ENCODE data around the gene PLEKHM2.

PLEKHM2 gene

DNA sequence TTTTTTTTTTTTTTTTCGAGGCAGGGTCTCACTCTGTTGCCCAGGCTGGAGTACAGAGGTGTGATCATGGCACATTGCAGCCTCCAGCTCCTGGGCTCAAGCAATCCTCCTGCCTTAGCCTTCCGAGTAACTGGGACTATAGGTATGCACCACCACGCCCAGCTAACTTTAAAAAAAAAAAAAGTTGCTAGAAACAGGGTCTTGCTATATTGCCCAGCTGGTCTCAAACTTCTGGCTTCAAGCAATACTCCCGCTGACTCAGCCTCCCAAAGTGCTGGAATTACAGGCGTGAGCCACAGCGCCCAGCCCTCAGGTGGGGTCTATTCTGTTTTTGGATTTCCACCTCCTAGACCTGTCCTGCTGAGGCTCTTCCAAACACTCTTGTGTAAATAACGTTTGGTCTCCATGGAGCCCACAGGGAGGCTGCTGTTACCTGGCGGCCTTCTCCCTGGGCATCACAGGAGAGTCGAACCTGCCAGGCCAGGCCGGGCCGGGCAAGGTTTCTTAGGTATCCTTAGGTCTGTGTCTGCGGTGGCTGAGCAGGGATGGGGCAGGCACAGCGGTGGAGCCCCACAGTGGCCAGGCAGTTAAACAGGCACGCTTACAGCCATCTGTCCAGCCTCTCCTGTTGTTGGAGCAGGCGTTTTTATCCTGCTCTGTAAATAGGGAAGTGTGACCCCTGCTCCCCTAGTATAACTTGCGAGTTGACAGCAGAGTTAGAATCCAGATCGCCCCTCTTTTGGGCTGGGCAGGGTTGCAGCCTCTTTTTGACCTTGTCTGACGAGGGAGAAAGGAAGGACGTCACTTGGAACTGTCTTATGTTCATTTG is 18.8 kb downstream of the PLEKHM2 start:
- no peak for DNase-seq

DNA sequence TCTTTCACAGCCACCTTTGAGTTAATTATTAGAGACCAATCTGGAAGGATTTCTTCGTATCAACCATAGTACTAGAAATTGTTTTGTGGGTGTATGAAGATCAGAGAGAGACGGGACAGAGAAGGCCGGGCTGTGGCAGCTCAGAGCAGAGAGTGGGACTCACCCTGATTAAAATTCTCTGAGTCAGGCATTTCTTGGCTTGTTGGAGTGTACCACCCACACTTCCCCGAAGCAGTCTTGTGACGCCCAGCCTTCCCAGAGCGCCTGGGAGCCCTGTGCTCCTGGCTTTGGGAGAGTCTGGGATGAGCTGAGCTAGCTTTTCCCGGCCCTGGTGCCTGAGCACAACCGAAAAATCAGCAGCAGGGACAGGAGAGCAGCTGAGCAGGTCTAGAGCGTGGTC is 19.4 kb downstream of the PLEKHM2 start:
- no peak for DNase-seq

DNA sequence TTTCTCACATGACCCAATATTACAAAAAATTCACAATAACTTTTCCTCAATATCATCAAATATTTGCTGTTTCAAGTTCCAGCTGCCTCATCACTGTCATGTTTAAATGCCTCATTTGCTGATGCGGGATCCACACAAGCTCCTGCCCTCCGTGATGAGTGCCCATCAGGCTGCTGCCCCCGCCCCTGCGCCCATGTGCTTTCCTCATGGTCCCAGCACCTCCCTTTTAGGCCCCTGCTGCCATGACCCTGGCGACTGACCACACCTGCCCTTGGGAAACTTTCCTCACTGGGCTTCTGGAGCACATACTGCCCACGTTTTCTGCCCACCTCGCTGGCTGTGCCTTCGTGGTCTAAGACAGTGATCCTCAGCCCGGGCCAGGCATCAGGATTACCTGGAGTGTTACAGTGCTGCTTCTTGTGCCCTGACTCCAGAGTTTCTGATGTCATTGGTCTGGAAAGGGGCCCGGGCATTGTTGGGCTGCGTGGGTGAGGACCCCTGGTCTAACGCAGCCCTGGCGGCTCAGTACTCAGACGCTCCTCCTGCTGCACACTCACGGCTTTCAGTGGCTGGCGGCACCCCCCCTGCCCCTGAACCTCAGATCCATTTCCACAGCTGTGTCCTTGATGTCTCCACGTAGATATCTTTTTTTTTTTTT is 20.5 kb downstream of the PLEKHM2 start:
- DNase-seq, result no peak

DNA sequence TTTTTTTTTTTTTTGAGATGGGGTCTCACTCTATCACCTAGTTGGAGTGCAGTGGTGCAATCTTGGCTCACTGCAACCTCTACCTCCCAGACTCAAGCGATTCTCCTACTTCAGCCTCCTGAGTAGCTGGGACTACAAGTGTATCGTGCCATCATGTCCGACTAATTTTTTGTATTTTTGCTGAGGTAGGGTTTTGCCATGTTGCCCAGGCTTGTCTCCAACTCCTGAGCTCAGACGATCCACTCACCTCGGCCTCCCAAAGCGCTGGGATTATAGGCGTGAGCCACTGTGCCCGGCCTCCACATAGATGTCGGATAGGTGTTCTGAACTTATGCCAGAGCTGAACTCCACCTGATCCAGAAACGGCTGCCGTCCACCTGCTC is 21.1 kb downstream of the PLEKHM2 start:
- DNase-seq, result no peak

DNA sequence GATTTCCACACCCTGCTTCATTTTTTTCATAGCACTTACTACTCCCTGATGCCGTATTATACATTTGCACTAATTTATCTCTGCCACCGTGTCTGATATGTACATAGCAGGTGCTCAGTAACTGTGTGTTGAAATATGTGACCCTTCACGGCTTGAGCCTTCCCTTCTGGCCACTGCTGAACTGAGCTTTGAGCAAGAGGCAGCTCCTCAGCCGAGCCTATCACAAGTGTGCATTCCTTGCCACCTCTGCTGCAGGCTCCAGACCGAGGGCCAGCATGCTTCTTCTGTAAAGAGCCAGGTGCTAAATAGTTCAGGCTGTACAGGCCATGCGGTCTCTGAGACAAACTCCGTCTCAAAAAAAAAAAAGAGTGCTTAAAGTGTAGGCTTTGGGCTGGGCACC is 22.6 kb downstream of the PLEKHM2 start:
- DNase-seq, result no peak

DNA sequence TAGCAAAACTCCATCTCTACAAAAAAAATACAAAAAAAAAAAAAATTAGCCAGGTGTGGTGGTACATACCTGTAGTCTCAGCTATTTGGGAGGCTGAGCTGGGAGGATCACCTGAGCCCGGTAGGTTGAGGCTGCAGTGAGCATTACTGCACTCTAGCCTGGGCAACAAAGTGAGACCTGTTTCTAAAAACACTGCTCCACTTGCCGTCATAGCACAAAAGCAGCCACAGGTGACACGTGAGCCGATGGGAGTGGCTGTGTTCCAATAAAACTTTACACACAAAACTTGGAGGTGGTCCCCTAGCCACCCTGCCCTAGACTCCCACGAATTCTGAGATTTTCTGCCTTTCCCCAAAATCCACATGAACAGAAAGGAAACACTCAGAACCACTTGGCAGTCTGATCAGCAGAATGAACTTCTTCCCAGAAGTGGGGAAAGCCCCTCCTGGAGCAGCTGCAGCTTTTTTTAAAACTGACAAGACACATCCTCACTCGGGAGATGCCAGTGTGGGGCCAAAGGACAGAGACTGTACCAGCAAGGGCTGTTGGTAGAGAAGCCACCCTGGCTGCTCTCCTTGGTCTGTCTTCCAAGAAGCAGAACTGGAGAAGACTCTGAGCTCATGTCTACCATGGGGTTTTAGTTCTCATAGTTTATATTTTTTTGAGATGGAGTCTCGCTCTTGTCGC is 23.3 kb downstream of the PLEKHM2 start:
- DNase-seq, result no peak

DNA sequence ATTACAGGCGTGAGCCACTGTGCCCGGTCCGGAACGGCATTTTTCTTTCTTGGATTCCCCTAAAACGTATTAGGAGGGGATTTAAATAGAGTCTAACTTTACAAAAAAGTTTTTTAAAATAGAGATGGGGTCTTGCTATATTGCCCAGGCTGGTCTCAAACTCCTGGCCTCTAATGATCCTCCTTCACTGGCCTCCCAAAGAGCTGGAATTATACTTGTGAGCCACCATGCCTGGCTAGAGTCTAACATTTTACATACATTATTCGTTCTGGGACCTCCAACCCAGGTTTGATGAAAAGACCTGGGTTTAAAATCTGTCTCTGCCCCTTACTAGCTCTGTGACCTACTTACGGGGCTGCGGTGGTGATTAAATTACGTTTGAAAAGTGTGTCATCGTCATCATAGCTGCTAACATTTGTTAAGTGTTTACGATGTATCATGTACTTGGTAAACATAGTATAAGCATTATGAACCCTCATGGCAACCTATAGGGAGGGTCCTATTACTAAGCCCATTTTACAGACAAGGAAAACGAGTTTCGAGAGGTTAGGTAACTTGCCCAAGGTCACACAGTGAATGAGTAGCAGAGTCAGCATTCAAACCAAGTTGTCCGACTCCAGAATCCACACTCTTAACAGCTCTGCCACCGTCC is 24.5 kb downstream of the PLEKHM2 start:
- DNase-seq, result no peak

DNA sequence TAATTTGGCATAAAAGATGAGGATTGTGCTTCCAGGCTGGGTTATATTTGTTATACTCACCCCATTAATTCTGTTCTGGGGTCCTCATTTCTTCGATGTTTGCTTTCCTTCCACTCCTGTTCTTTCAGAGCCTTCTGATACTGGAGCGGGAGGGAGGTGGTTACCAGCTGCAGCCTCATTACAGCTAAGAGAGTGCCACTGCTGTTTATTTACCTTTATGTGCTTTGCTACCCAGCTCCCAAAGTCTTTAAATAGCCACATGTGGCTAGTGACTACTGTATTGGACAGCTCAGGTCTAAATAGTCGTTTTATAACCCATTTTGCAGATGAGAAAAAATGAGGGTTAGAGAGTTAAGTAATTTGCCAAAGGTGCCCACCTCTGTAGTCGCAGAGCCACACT is 25.1 kb downstream of the PLEKHM2 start:
- no peak for DNase-seq

DNA sequence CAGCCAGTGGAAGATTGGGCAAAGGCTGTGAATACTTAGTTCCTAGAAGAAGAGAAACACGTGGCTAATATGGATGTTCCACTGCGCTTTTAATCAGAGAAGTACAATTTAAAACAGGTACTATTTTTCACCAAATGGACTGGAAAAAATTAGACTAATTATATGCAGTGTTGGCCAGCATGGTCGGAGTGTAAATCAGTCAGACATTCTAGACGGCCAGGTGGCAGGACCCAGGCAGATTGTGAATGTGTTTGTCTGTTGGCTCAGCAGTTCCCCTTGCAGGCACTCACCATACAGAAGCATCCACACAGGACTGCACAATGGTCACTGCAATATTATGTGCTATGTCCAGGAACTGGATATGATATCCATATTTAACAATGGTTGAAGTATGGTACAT is 28.0 kb downstream of the PLEKHM2 start:
- DNase-seq, result peak; percentile 37

DNA sequence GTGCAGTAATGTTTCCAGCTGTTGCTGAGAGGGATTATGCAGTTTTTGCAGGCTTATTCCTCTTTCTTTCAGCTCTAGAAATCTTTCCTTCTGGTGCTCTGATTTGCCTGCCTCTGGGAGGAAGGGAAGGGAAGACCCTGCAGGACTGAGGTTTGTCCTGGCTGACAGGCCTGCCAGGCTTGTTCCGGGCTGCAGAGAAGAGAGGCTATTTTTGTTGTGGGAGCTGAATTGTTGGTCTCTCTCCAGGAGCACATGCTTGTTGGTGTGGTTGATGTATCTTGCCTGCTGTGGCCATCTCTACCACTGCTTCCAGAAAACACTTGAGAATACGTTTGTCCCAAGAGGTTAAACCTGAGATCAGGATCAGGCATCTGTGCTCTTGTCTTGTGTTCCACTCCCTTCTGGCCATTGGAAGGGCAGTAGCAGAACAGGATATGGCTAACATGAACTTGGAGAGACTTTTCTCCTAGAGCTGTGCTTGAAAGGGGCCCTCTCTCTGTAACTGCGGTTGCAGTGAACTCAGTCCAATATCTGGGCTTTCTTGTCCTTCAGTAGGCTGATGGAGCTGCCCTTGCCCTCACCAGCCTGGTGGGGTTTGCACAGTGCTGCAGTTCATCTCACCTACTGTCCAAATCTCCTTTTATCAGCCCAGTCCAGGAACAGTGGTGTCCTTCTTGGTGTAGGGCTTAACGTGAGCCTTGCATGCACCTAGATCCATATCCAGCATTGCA is 30.5 kb downstream of the PLEKHM2 start:
- DNase-seq, result no peak

DNA sequence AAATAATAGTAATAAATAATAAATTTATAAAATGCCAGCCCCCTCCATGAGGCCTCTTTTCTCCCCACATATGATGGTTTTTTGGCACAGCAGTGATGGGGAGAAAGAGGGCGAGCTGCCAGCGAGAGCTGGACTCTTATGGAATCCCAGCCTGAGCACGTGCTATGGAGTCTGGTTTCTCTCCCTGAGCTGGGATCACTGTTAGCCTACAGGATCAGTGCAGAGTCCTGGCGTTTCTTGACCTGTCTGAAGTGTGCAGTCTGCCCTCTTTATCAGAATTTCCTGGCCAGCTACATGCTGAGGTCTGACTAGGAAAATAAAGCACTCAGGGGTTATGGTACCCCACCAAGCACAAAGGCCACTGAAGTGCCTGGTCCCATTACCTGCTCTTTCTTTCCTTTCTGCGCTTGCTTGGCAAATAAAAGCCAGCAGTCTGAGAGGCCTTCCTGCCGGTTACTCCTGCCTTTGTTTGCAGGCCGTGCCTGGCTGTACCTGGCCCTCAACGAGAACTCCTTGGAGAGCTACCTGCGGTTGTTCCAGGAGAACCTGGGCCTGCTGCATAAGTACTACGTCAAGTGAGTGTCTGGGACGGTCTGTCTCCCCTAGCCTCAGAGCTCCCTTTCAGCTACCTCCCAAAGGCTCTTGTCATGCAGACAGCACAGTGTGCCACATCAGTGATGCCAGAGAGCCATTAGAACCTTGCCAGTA is 33.5 kb downstream of the PLEKHM2 start:
- no peak for DNase-seq

DNA sequence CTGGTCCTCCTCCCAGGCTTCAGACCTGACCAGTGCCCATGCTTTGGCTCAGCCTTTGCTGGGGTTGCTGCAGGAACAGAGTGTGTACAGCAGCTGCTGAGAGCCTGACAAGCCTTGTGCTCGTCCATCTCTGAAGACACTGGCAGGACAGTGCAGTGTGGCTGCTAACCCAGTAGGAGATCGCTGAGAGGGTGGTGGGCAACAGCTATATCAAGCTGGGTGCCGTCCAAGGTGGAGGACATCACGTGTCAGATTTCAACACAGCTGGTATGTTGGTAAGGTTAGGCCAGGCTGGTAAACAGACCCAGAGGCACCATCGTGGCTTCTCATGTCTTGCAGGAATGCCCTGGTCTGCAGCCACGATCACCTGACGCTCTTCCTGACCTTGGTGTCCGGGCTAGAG is 34.1 kb downstream of the PLEKHM2 start:
- no peak for DNase-seq

DNA sequence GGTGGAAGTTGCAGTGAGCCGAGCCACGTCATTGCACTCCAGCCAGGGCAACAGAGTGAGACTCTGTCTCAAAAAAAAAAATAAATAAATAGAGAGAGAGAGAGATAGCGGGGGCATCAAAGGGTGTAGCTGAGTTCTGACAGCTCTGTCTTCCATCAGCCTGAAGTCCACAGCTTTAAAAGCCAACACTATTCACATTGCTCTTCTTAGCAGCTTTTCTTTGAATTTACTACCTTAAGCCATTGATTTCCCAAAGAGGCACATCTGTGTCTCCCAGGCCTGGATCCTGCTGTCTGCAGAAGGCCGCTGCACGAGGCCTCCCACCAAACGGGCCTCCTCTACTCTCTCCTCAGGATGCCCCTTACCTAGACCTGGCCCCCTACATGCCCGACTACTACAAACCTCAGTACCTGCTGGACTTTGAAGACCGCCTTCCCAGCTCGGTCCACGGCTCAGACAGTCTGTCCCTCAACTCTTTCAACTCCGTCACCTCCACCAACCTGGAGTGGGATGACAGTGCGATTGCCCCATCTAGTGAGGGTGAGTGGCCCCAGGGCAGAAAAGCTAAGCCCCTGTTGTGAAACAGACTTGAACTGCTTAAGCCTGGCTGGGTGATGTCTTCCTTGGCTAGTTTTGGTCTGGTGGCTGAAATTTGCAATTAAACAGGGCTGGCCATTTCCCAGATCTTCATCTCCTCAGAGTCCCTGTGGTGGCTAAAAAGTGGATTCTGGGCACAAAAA is 35.4 kb downstream of the PLEKHM2 start:
- DNase-seq, result no peak

DNA sequence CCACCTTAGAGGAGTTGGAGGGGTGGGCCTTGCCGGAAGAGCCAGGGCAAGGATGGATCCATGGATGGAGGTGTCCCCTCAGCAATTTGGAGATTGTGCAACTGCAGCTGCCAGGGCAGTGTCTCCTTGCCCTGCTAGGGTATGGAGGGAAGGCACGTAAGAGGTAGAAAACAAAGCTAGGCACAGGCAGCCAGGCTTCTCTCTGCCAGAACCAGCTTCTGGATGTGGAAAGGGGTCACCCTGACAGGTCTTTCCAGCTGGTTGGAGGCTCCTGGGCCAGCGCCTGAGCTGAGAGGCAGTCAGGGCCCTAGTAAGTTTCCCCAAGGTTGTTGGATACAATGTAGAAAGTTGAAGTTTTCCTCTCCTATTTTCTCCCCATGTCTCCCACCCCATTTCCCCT is 36.7 kb downstream of the PLEKHM2 start:
- DNase-seq, result no peak

DNA sequence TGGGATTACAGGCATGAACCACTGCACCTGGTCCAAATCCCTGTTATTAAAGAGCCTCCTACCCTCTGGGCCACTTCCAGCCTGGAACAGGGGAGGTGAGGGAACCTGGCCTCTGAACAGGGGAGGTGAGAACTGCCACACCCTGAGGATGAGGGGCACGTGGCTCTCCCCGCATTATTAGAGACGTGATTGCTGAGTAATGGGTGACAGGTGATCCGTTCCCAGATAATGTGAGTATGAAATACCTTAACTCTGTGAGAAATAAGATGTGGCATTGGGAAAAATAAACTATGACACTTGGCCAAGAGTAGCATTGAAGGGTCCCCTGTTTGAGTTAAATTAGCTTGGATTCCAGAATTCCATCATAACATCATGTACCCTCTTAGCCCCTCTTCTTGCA is 38.3 kb downstream of the PLEKHM2 start:
- DNase-seq, result no peak

DNA sequence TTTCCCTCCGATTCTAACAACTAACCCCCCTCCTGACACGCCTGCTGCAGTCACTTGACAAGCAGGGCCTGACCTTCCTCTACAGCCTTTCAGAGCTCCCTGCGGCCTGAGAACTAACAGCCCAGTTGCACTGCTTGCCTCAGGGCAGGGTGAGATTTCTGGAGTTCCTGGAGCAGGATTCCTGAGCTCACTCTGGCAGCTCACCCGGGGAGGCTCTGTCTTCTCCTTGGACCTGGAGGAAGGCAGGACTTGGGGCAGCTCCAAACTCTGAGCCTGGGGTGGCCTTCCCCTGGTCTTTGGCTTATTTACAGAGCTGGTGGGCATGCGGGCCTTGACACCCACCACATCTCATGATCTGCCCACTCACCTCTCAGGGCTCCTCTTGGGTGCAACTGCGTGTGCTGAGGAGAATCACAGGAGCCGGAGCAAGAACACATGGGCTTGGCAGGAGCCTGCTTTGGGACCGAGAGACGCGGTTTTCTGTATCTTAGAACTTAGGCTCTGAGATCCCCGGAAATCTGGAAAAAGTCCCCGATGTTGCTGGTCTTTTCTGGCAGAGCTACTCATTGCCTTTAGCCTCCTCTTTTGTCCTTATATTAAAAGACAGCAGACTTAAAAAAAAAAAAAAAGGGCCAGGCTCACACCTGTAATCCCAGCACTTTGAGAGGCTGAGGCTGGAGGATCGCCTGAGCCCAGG is 38.9 kb downstream of the PLEKHM2 start:
- no peak for DNase-seq

DNA sequence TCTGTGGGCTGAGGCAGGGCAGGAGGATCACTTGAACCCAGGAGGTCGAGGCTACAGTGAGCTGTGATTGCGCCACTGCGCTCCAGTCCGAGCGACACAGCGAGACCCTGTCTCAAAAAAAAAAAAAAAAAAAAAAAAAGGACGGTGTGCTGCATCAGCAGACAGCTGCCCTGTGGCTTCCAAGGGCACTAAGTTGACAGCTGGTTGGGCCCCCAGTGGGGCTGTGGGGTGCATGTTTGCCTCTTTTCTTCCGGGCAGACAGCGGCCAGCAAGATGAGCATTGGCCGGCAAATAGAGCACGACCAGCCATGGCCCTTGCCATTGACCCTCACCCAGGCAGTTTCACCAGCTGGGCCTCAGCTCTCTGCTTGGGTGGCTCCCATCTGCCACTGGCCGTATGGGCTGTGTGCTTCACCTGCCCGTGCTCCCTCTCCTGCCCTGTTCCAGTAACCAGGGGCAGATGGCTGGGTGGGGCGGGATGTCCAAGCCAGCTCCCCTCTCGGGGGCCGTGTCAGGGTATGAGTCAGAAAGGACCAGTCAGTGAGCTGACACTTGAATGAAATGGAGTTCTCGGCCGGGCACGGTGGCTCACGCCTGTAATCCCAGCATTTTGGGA is 39.6 kb downstream of the PLEKHM2 start:
- DNase-seq, result peak; percentile 94

DNA sequence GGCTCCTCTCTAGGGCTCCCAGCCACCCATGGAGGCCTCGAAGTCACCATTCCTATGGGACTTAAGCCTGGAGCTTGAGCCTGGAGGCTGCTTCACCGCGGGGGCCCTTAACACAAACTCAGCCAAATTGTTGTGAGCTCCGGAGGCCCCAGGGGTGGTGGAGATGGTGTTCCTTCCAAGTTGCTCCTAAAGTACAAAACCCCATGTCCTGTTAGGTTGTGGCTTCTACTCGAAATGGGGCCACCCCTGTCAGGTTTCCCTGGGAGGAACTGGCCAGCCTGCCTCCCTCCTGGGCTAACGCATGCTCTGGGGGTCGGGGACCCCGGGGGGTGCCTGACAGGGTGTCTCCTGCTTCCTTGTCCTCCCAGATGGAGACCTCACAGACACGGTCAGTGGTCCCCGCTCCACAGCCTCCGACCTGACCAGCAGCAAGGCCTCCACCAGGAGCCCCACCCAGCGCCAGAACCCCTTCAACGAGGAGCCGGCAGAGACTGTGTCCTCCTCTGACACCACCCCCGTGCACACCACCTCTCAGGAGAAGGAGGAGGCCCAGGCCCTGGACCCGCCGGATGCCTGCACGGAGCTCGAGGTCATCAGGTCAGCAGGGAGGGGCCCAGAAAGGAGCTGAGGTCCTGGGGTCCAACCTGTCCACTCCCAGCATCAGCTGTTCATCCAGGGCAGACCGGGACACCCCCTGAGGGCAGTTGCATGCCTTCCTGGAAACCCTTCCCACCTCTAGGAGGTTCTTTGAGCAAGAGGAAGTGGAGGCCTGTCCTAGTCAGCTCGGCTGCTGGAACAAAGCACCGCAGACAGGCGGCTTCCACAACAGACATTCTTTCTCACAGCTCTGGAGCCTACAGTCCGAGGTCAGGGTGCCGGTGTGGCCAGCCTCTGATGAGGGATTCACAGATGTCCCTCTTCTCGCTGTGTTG is 41.1 kb downstream of the PLEKHM2 start:
- no peak for DNase-seq

DNA sequence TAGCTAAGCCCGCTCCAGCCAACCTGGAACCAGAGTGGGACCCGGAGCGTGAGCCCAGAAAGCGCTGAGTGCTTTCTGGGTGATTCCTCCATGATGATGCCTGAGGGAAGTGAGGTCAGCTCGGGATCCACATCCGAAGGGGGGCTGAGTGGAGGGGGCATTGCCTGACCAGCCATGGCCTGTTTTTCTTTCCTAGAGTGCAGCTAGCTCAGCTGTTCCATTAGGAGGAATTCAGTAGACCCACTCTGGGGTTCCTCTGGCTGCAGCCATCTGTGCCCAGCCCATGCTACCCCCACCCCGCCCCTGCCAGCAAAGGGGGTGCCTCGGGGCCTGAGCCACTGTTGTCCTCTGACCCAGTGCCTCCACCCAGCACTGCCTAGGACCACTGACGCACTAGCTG is 42.4 kb downstream of the PLEKHM2 start:
- DNase-seq, result no peak
